Measurements from ENCODE around the gene RFX3.

GRCh38 chr9:3256571-3257330 lies 269.1 kb downstream of the RFX3 start:
- TF ChIP-seq CTCF (IDR thresholded peaks at IDR 0.05) = no peak
- no peak for TF ChIP-seq POLR2A (IDR thresholded peaks at IDR 0.05)
